ENCODE measurements around the gene FLCN.

GRCh38 chr17:17239832-17240231 lies 2.9 kb upstream of the FLCN start:
- TF ChIP-seq CTCF (conservative IDR thresholded peaks at IDR 0.05) (no peak), ZFX (IDR thresholded peaks at IDR 0.05) (no peak)
